K562 (cell line): ENCODE results near the gene RAI1. TPM values are rescaled to one million over a fixed set of nuclear protein-coding genes. Genes with fewer than 3 reads are reported as not detected.

Source experiments
- CHD7 ChIP-seq: fragments of 200-600 bp; sonication (generic); IDR thresholded peaks from one replicate; pipeline ENCODE4 v1.6.1; 2012; ENCODE audit warnings: mild to moderate bottlenecking, low read depth, low read length, inconsistent platforms
- ESRRA ChIP-seq: fragments of 450-650 bp; IDR thresholded peaks from 2 replicates; pipeline ENCODE4 v1.6.1; 2014; ENCODE audit warnings: low read depth, mild to moderate bottlenecking, moderate library complexity, borderline replicate concordance
- FOSL1 ChIP-seq: fragments of 200-800 bp; sonication (Bioruptor generic); conservative IDR thresholded peaks from 2 replicates; pipeline ENCODE4 v1.6.1; 2016; ENCODE audit warnings: missing genetic modification characterization, missing compliant biosample characterization
- FOXP4 ChIP-seq: sonication (generic); formaldehyde crosslinking; IDR thresholded peaks from 2 replicates; pipeline ENCODE4 v1.8.0; 2022; ENCODE audit warnings: mild to moderate bottlenecking, missing genetic modification reagents, borderline replicate concordance
- MITF ChIP-seq: IDR thresholded peaks from 2 replicates; pipeline ENCODE4 v1.6.1; 2014; ENCODE audit warnings: antibody characterized with exemption
- POLR2H ChIP-seq: IDR thresholded peaks from 2 replicates; pipeline ENCODE4 v1.6.1; 2016; ENCODE audit warnings: missing genetic modification characterization, low read depth, mild to moderate bottlenecking, control low read depth, missing compliant biosample characterization, moderate library complexity
- SMAD2 ChIP-seq: fragments of 150-350 bp; IDR thresholded peaks from 2 replicates; pipeline ENCODE4 v1.6.1; 2014; ENCODE audit warnings: low read depth, mild to moderate bottlenecking, low read length
- TSC22D4 ChIP-seq: fragments of 450-650 bp; IDR thresholded peaks from 2 replicates; pipeline ENCODE4 v1.6.1; 2016; ENCODE audit warnings: missing genetic modification characterization, missing biosample characterization, control low read depth
- U2AF1 ChIP-seq: fragments of 200-400 bp; formaldehyde crosslinking; optimal IDR thresholded peaks from 2 replicates; pipeline ENCODE3; 2017; ENCODE audit warnings: mild to moderate bottlenecking, low read depth, low read length, moderate library complexity
- ZC3H8 ChIP-seq: fragments of 450-650 bp; IDR thresholded peaks from 2 replicates; pipeline ENCODE4 v1.6.1; 2017
- ZNF644 ChIP-seq: fragments of 200-800 bp; sonication (Bioruptor generic); IDR thresholded peaks from 2 replicates; pipeline ENCODE4 v1.6.1; 2016; ENCODE audit warnings: low read depth, missing genetic modification characterization, missing compliant biosample characterization
- polyA plus RNA-seq, 8 experiments: library from polyadenylated mRNA; depleted of rRNA in 4 of 8; stranded (reverse) in 5 of 8; unstranded in 3 of 8; fragments of >200 nt; fragmentation: Nextera tagmentation in 2 of 8; fragmentation: Illumina TruSeq in 1 of 8; extraction: Ambion mirVana in 2 of 8; extraction: Trizol in 1 of 8; gene quantifications; 2 replicates each; pipeline versions ENCODE4 v1.2.1 to v1.2.3, GENCODE V29; 2011 to 2014; ENCODE audit warnings: inconsistent platforms in 1 of 8, missing spikeins in 1 of 8
- total RNA-seq, 7 experiments: library from RNA; depleted of rRNA in 6 of 7; stranded (reverse); fragments of >200 nt in 6 of 7; fragmentation: Illumina TruSeq in 2 of 7; extraction: Trizol in 2 of 7; gene quantifications; 2 replicates each; pipeline versions ENCODE4 v1.2.1 to v1.2.3, GENCODE V29; 2011 to 2021; ENCODE audit warnings: low replicate concordance in 1 of 7

Gene RAI1
- total and polyA plus RNA-seq, 9 of the 15 experiments (the other 6 are each of a cell fraction or from before 2014, with no cell fraction given): 0.68 to 19.9 (median 5.5) TPM

GRCh38 chr17:17663160-17664063 is 17.8 kb upstream of the RAI1 start (continued):
- TF ChIP-seq ZC3H8 (no peak), MITF (no peak), ZNF644 (tag) (no peak), CHD7 (no peak), SMAD2 (no peak), FOXP4 (CRISPR knock-in tag) (no peak), POLR2H (tag) (no peak), ESRRA (no peak), TSC22D4 (tag) (no peak), FOSL1 (peak; percentile 57), U2AF1 (no peak)
